SKM-1 treated with dmso at 0.1 percent for 144 hours (cell line): ENCODE measurements around the gene MRPS12.

Experiments
- DNase-seq: peaks from one replicate; lab custom pipeline; 2025; ENCODE audit not compliant: unreplicated experiment; lab: John Stamatoyannopoulos, UW

The MRPS12 gene

DNA sequence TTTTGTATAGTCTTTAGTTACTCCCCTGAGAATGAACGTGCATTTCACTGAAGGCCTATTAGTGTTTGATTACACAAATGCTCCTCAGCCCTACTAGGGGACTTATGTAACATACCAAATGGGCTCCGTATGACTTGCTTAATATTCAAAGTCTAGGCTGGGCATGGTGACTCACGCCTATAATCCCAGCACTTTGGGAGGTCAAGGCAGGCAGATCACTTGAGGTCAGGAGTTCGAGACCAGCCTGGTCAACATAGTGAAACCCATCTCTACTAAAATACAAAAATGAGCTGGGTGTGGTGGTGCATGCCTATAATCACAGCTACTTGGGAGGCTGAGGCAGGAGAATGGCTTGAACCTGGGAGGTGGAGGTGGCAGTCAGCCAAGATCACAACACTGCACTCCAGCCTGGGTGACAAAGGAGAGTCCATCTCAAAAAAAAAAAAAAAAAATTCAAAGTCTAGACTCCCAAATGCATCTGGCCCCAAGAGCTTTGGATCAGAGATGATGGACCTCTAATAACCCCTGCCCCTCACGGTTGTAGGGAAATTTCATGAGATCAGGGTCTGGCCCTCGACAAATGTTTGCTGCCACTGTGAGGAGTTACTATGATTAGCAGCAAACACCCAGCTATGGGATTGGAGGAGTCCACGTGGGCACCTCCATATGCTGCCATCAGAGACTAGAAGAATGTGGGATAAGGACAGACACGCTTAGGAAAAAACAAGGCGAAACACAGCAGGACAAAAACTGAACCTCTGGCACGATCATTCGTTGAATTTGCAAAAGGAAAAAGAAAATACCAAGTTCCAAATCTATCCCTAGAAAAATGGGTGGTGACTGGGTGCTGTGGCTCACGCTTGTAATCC lies 40.2 kb downstream of the MRPS12 start:
- no peak for DNase-seq

DNA sequence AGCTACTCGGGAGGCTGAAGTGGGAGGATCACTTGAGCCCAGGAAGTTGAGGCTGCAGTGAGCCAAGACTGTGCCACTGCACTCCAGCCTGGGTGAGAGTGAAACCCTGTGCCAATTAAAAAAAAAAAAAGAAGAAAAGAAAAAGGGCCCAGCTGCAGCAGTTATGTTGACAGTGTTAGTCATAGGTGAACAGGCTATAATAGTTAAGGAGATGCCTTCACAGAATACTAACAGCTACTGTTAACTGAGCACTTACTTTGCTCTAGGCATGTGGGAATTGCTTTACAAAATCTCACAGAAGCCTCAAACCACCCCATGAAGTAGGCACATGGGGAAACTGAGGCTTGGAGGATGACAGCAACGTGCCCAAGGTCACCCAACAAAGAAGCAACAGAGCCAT lies 40.9 kb downstream of the MRPS12 start:
- DNase-seq = no peak

DNA sequence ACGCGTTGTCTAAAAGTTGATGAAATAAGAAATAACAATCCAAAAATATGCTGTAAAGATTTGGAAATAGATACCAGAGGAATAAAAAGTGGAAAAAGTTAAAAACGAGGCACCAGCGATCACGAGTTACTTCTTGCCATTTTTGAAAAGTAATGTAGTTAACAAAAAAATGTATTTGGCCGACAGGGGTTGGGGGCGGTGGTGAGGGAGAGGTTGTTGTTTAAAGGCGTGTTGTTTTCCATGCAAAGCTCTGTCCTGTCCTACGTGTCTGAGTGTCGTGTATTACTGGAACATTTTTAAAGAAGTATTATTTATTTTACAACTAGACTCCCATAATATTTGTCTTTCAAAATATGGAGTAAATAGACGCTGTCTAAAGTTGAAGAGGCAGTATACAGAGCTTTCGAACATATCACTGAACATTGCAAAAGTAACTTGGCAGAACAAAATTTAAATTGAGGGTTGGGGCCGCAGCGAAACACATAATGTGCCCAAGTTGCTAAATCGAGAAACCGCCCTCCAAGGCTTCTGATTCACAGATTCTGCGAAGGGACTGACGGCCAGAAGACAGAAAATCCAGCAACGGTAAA lies 44.0 kb downstream of the MRPS12 start:
- DNase-seq = no peak

DNA sequence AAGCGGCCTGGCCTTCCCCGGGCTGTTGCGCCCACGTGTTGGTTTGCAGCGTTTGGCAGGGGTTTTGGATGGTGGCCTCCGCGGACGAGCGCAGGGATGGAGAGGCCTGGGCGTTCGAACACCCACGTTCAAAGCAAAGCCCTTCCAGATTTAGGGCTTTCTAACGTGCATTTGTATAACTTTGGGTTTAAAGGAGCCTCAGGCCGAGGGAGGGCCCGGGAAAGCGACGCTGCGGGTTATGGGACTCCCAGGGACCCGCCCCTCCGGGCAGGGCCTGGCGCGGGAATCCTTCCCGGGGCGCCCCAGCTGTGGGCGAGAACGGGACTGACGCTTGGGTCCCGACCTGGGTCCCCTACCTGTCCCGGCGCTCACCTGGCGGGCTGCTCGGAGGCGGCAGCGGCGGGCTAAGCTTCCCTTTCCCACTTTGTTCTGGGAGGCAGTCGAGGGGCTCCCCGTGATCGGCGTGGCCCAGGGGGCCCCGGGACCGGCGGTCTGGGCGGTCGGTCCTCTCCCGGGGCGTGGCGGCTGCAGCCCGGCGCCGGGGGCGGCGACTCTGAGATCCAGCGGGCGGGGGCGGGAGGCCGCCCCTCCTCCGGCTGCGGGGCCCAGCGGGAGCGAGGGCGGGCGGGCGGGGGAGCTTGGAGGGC lies 44.6 kb downstream of the MRPS12 start, which contains the start of gene FBXO17:
TSS of gene FBXO17 (minus strand) at position 529 of the 647 bp plus-strand sequence. CDS start 25,423 bp downstream, outside the sequence.
- DNase-seq = no peak

DNA sequence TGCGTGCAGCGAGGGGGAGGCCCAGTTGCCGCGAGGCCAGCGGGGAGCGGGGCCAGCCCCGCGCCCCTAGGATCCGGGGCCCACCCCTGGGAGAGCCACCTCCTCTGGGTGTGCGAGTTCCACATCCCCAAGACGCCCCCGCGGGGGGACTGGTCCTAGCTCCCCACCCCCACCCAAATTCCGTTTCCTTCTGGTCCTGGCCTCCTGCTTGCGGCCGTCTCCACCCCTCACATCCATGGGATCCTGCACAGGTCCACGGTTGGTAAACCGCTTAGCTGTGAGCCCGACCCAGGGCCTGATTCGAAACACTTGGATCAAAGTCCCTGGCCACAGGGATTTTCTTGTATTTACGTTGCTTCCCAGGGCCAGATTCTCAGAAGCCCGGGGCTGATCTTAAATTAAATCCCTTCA lies 45.1 kb downstream of the MRPS12 start:
- DNase-seq = no peak

DNA sequence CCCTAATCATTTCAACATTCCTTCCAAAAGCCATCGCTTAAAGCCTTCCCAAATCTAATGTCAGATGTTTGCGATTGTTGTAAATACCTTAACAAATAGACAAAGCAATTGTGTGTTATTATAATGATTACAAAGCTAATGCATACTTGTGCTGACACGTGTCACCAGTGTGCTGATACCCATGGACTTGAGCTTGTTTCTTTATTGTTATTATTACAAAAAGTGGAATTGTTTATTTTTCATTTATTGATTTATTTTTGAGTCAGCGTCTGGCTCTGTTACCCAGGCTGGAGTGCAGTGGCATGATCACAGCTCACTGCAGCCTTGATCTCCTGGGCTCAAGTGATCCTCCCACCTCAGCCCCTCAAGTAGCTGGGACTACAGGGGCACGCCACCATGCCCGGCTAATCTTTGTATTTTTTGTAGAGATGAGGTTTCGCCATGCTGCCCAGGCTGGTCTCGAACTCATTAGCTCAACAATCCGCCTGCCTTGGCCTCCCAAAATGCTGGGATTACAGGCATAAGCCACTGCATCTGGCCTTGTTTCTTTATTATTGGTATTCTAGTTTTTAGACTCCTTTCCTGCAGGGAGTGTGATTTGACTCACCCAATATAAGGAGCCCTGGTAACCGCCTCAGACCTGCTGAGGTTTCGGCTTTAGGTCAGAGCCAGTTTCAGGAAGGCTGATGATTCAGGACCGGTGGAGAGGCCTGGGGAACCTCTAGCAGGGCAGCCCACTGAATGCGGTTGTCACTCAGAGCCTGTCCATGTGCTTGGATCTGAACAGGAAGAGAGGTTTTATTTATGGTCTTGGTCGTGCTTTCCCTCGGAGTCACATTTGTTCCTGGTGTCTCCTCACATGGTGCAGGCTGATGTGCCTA lies 46.9 kb downstream of the MRPS12 start:
- DNase-seq = no peak

DNA sequence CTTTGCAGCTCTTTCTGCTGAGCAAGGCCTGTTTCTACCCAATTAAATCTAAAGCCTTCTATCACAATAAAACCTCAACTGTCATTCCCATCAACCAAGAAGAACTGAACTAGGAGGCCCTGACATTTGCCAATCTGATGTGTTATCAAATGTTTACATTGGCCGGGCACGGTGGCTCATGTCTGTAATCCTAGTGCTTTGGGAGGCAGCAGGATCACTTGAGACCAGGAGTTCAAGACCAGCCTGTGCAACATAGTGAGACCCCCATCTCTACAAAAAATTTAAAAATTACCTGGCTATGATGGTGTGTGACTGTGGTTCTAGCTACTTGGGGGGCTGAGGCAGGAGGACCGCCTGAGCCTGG lies 47.6 kb downstream of the MRPS12 start:
- DNase-seq = no peak

DNA sequence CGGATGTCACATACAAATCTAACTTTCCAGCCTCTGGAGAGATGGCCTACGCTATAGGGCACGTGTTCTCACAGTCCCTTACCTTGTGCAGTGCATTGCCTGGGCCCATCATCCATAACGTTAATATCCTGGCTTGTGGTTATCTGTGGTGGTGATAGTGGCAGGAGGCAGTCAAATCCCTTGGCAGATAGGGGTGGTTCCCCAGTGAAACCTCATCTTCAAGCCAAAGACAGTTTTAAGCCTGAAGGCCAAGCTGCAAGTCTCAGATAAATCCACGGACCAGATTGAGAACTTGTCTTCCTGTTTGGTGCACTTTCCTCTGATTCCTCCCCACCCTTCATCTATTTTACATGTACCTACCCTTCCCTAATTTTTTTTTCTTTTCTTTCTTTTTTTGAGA lies 49.1 kb downstream of the MRPS12 start:
- no peak for DNase-seq

DNA sequence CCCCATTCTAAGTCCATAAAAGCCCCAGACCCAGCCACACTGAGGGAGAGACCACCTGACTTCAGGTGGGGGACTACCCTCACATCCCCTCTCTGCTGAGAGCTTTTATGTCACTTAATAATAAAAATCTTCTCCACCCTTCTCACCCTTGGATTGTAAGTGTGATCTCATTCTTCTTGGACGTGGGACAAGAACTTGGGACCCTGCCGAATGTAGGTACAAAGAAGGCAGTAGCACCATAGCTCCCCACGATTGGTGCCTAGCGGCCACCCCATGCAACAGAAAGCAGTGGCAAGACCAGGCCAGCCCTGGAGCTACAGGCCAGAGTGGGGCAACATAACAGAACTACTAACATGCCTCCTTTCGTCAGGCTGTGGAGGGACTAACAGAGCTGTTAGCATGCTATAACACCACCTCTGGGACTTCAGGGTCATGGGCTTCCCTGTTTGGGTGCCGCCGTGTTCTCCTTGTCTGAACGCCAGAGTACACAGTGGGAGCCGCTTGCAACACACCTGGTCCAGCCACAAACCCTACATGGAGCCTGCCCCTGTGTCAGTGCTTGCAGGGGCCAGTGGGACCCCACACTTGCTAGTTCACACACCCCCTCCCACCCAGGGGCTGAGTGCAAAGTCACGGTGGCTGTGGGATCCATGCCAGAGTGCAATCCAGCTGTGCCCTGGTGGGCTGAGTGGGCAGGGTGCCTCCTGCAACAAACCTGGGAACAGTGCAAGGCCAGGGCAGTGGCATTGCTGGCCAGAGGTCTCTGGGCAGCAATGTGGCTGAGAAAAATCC lies 50.0 kb downstream of the MRPS12 start:
- DNase-seq = no peak
